Body of pancreas (tissue), 4 donors: ENCODE data around the gene RB1. TPM values are rescaled to one million over a fixed set of nuclear protein-coding genes. Genes with fewer than 3 reads are reported as not detected.

Experiments
- ATAC-seq: fragments of 150-250 bp; one replicate; pipeline ENCODE4 v1.9.1; 2016
- DNase-seq, 4 donors: peaks; one replicate each; pipeline ENCODE4 v3.0.0-alpha.2; 2019
- H3K27ac ChIP-seq, 4 donors: fragments of 200-600 bp; sonication (generic); 1 replicate in 3 of 4; 2 replicates in 1 of 4; pipeline versions ENCODE4 v1.5.1 to v1.6.1; 2016 to 2019; ENCODE audit warnings: mild to moderate bottlenecking in 1 of 4, mixed read lengths in 1 of 4, moderate library complexity in 1 of 4
- H3K27me3 ChIP-seq, 2 donors: fragments of 200-600 bp; sonication (generic); one replicate each; pipeline ENCODE4 v1.6.0; 2016; ENCODE audit warnings: mild to moderate bottlenecking in 1 of 2
- H3K36me3 ChIP-seq, 2 donors: fragments of 200-600 bp; sonication (generic); replicated peaks in 1 of 2; 2 replicates each; pipeline ENCODE4 v1.5.1; 2016; ENCODE audit warnings: low read depth in 2 of 2; ENCODE audit not compliant: insufficient read depth in 1 of 2
- H3K4me1 ChIP-seq: fragments of 200-600 bp; sonication (generic); one replicate; pipeline ENCODE4 v1.6.0; 2016
- H3K4me3 ChIP-seq, 2 donors: fragments of 200-600 bp; sonication (generic); 1 replicate in 1 of 2; 2 replicates in 1 of 2; pipeline ENCODE4 v1.5.1; 2016 to 2019
- H3K9me3 ChIP-seq, 3 donors: fragments of 200-600 bp; sonication (generic); 1 replicate in 2 of 3; 2 replicates in 1 of 3; pipeline ENCODE4 v1.5.1; 2016
- POLR2A ChIP-seq, 3 donors: fragments of 450-650 bp; IDR thresholded peaks; one replicate each; pipeline ENCODE4 v1.6.1; 2016; ENCODE audit warnings: antibody characterized with exemption in 3 of 3, mild to moderate bottlenecking in 2 of 3
- WGBS, 2 donors: methylation state at CpG; one replicate each; pipeline ENCODE4 v1.1.5; 2017; 5-methylcytosine and 5-hydroxymethylcytosine counted together
- intact Hi-C: fragments of 100-400 bp; cut with DNase I; formaldehyde crosslinking; loops from one replicate; pipeline ENCODE4 v1.15.1; 2023
- total RNA-seq, 2 donors: library from RNA; depleted of rRNA; stranded (reverse); fragments of >200 nt; gene quantifications; one replicate each; pipeline ENCODE4 v1.1.0, GENCODE V29; 2016
- TF ChIP-seq, protein P1 (sequence below), 7 experiments: fragments of 450-650 bp in 4 of 7; fragments of 200-600 bp in 3 of 7; sonication (generic) in 3 of 7; IDR thresholded peaks; one replicate each; pipeline ENCODE4 v1.5.1; 2016 to 2019; ENCODE audit warnings: antibody characterized with exemption in 7 of 7

The RB1 gene
- total RNA-seq, 2 donors from 2014 or later: 20.5 to 28.0 TPM

DNA sequence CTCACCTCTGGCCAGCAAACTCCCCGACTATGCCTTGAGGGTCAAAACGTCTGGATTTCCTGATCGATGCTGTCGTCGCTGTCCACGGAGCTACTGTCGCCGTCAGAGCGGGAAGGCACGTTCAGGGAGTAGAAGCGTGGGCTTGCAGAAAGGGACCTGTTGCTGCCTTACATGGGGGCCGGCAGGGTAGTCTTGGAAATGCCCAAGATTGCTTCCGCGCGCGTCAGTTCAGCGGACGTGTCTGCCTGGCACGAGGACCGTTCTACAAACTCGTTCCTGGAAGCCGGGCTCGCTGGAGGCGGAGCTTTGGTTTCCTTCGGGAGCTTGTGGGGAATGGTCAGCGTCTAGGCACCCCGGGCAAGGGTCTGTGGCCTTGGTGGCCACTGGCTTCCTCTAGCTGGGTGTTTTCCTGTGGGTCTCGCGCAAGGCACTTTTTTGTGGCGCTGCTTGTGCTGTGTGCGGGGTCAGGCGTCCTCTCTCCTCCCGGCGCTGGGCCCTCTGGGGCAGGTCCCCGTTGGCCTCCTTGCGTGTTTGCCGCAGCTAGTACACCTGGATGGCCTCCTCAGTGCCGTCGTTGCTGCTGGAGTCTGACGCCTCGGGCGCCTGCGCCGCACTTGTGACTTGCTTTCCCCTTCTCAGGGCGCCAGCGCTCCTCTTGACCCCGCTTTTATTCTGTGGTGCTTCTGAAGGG, 15.4 kb downstream of the RB1 start:
- DNase-seq: peak; percentile 25 to 41 (median 31)
- H3K4me3 ChIP-seq: no peak overlapping the region
- WGBS, 2 donors: 48 to 72% methylated on average over 37 to 46 of the region's 47 CpGs
- peak overlapping the region in 1 of 4 donors; percentile 30 for H3K27ac ChIP-seq
- intact Hi-C loops: no loop called here
- no peaks in the 10 kb centered on the region for H3K36me3 ChIP-seq
- peaks cover 0 to 10% (median 0%) of the 10 kb centered on the region in 3 donors for H3K9me3 ChIP-seq
- H3K4me1 ChIP-seq: no peaks in the 10 kb centered on the region
- H3K27me3 ChIP-seq: no peaks in the 10 kb centered on the region
- TF ChIP-seq POLR2A (IDR thresholded peaks at IDR 0.05): no peak
- TF ChIP-seq, protein P1, sequence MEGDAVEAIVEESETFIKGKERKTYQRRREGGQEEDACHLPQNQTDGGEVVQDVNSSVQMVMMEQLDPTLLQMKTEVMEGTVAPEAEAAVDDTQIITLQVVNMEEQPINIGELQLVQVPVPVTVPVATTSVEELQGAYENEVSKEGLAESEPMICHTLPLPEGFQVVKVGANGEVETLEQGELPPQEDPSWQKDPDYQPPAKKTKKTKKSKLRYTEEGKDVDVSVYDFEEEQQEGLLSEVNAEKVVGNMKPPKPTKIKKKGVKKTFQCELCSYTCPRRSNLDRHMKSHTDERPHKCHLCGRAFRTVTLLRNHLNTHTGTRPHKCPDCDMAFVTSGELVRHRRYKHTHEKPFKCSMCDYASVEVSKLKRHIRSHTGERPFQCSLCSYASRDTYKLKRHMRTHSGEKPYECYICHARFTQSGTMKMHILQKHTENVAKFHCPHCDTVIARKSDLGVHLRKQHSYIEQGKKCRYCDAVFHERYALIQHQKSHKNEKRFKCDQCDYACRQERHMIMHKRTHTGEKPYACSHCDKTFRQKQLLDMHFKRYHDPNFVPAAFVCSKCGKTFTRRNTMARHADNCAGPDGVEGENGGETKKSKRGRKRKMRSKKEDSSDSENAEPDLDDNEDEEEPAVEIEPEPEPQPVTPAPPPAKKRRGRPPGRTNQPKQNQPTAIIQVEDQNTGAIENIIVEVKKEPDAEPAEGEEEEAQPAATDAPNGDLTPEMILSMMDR (IDR thresholded peaks at IDR 0.05): no peak
- no peak for ATAC-seq

DNA sequence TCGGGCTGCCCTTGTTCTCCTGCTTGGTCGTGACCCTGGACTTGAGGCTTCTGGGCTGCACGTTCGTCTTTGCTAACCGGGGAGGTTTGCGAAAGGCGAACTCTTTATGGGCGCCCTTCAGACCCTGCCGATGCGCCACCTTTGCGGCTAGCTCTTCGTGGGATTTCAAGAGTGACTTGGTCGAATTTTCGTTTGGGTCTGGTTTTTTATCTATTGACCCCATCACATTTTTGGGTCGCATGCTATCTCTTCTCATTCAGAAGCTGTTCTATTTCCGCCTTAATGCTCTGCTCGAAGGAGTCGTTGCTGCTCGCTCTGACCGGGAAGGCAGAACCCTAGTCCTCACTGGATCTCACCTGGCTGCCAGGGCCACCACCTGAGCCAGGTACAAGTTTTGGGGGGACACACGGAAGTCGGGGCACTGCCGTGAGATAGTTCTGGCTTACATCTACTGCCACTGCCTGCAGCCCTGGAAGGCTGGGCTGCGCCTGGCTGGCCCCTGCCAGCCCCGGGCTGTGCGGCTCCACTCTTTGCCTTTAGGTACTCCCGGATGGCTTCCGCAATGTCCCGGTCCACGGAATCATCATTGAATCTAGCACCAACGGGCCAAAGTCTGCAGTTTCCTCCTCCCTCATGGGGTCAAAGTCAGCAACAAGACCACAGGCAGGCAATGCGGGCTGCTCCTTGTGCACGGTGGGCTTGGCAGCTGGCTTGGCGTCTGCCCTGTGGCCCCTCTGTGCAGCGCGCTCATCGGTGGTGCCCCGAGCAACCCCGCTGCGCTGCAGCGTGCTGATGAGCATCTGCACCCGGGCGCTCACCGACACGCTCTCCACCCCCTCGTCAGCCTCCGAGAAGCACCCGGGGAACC, 16.2 kb downstream of the RB1 start:
- no peak overlapping the region for H3K4me3 ChIP-seq
- 67 to 75% methylated on average over 25 to 47 of the region's 48 CpGs for WGBS, 2 donors

DNA sequence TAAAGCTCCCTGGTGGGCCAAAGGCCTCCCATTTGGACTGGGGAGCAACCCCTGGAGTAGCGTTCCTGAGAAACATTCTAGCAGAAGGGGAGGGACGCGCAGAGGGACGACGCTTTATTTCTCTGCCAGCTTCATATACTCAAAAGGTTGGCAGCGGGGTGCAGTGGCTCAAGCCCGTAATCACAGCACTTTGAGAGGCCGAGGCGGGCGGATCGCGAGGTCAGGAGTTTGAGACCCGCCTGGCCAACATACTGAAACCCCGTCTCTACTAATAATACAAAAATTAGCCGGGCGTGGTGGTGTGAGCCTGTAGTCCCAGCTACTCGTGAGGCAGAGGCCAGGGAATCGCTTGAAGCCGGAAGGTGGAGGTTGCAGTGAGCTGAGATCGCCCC, 16.8 kb downstream of the RB1 start:
- intact Hi-C loops: no loop called here
- no peak overlapping the region for H3K27ac ChIP-seq
- H3K4me3 ChIP-seq: no peak overlapping the region
- no peak for DNase-seq
- no peaks in the 10 kb centered on the region for H3K4me1 ChIP-seq
- no peak for ATAC-seq
- TF ChIP-seq, protein P1 (IDR thresholded peaks at IDR 0.05): no peak
- TF ChIP-seq POLR2A (IDR thresholded peaks at IDR 0.05): no peak
- no peaks in the 10 kb centered on the region for H3K27me3 ChIP-seq
- H3K9me3 ChIP-seq: peaks cover 0 to 10% (median 0%) of the 10 kb centered on the region in 3 donors
- no peaks in the 10 kb centered on the region for H3K36me3 ChIP-seq
- WGBS, 2 donors: 78 to 82% methylated on average over 10 to 20 of the region's 20 CpGs

More for the DNA sequence above, 16.2 kb downstream of the RB1 start:
- intact Hi-C loops: no loop called here
- TF ChIP-seq, protein P1 (IDR thresholded peaks at IDR 0.05): no peak
- TF ChIP-seq POLR2A (IDR thresholded peaks at IDR 0.05): no peak
- no peak overlapping the region for H3K27ac ChIP-seq
- H3K36me3 ChIP-seq: no peaks in the 10 kb centered on the region
- ATAC-seq (no peak), DNase-seq (no peak)
- H3K9me3 ChIP-seq: peaks cover 0 to 10% (median 0%) of the 10 kb centered on the region in 3 donors
- no peaks in the 10 kb centered on the region for H3K4me1 ChIP-seq
- H3K27me3 ChIP-seq: no peaks in the 10 kb centered on the region

DNA sequence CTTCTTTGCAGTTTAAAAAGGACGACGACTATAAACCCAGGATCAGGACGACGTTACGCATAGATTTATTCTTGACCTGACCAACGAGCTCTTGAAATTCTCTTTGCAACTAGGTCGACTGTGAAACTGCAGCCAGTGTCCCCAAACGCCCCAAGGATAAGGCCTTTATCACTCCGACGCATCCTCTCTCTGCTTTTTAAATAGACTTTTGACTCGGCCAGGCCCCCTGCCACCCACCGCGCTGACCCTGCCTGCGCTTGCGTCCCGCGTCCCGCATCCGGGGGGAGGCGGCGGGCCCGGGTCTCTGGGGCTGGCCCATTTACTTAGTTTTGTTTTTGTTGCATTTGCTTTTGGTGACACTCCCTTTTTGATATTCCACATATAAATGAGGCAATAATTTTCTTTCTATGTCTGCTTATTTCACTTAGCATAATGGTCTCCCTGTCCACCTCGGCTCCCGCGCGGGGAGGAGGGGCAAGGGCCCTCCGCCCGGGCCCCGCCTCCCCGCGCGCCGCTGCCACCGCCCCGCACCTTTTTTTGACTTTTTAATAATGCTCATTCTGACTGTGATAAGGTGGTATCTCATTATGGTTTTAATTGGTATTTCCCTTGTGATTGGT, 17.4 kb downstream of the RB1 start:
- ATAC-seq: no peak
- H3K4me1 ChIP-seq: no peaks in the 10 kb centered on the region
- no peak overlapping the region for H3K27ac ChIP-seq
- H3K27me3 ChIP-seq: no peaks in the 10 kb centered on the region
- DNase-seq: no peak
- no peaks in the 10 kb centered on the region for H3K36me3 ChIP-seq
- H3K4me3 ChIP-seq: no peak overlapping the region
- H3K9me3 ChIP-seq: peaks cover 0 to 10% (median 0%) of the 10 kb centered on the region in 3 donors
- WGBS, 2 donors: 49 to 64% methylated on average over 35 of the region's 35 CpGs
- intact Hi-C loops: no loop called here
- TF ChIP-seq, protein P1 (IDR thresholded peaks at IDR 0.05): no peak
- TF ChIP-seq POLR2A (IDR thresholded peaks at IDR 0.05): no peak
